HepG2 (cell line): ENCODE data around the gene TPGS1. TPM values are rescaled to one million over a fixed set of nuclear protein-coding genes. Genes with fewer than 3 reads are reported as not detected.

Source experiments
- FOXC1 ChIP-seq: sonication (generic); formaldehyde crosslinking; IDR thresholded peaks from 2 replicates; pipeline ENCODE4 v1.8.0; 2022; ENCODE audit warnings: mild to moderate bottlenecking, missing genetic modification reagents, borderline replicate concordance
- GATAD1 ChIP-seq: IDR thresholded peaks from 2 replicates; pipeline ENCODE4 v1.6.1; 2016; ENCODE audit warnings: missing genetic modification reagents, missing compliant biosample characterization
- HHEX ChIP-seq: IDR thresholded peaks from 2 replicates; pipeline ENCODE4 v1.6.1; 2016; ENCODE audit warnings: control low read depth
- HNRNPUL1 ChIP-seq: fragments of 200-400 bp; formaldehyde crosslinking; IDR thresholded peaks from 2 replicates; pipeline ENCODE4 v1.6.1; 2017; ENCODE audit warnings: low read depth, mild to moderate bottlenecking, low read length, moderate library complexity
- KLF12 ChIP-seq: sonication (generic); formaldehyde crosslinking; IDR thresholded peaks from 2 replicates; pipeline ENCODE4 v1.4.0; 2020; ENCODE audit warnings: missing genetic modification reagents, borderline replicate concordance
- MED8 ChIP-seq: sonication (generic); formaldehyde crosslinking; IDR thresholded peaks from 2 replicates; pipeline ENCODE4 v1.8.1; 2023; ENCODE audit warnings: mild to moderate bottlenecking, missing genetic modification reagents; ENCODE audit not compliant: insufficient replicate concordance
- MIER3 ChIP-seq: IDR thresholded peaks from 2 replicates; pipeline ENCODE4 v1.6.1; 2016; ENCODE audit warnings: missing compliant biosample characterization, borderline replicate concordance
- MNT ChIP-seq: fragments of 450-650 bp; IDR thresholded peaks from 2 replicates; pipeline ENCODE4 v1.6.1; 2016
- PHF21A ChIP-seq: sonication (generic); formaldehyde crosslinking; IDR thresholded peaks from 2 replicates; pipeline ENCODE4 v1.5.0; 2020; ENCODE audit warnings: mild to moderate bottlenecking, missing genetic modification reagents
- RBM22 ChIP-seq: fragments of 200-400 bp; formaldehyde crosslinking; optimal IDR thresholded peaks from 2 replicates; pipeline ENCODE3; 2017; ENCODE audit warnings: mild to moderate bottlenecking, low read length, moderate library complexity
- SP5 ChIP-seq: IDR thresholded peaks from 2 replicates; pipeline ENCODE4 v1.6.1; 2016; ENCODE audit warnings: low read depth, borderline replicate concordance
- TFDP1 ChIP-seq: IDR thresholded peaks from 2 replicates; pipeline ENCODE4 v1.6.1; 2016; ENCODE audit warnings: missing compliant biosample characterization, missing genetic modification reagents, borderline replicate concordance
- ZBTB14 ChIP-seq: sonication (generic); formaldehyde crosslinking; IDR thresholded peaks from 2 replicates; pipeline ENCODE4 v1.4.0; 2020; ENCODE audit warnings: missing genetic modification reagents
- ZBTB40 ChIP-seq, 2 experiments: fragments of 450-650 bp in 1 of 2; sonication (generic) in 1 of 2; formaldehyde crosslinking in 1 of 2; IDR thresholded peaks; 2 replicates each; pipeline versions ENCODE4 v1.6.1 to v1.8.0; 2016 to 2022; ENCODE audit warnings: antibody characterized with exemption in 1 of 2, mild to moderate bottlenecking in 1 of 2, missing genetic modification reagents in 1 of 2
- ZC3H13 ChIP-seq: sonication (generic); formaldehyde crosslinking; IDR thresholded peaks from 2 replicates; pipeline ENCODE4 v1.8.1; 2023; ENCODE audit warnings: mild to moderate bottlenecking, missing genetic modification reagents, moderate library complexity
- ZNF274 ChIP-seq: sonication (generic); formaldehyde crosslinking; IDR thresholded peaks from 2 replicates; pipeline ENCODE4 v1.5.1; 2020; ENCODE audit warnings: mild to moderate bottlenecking, missing genetic modification reagents
- ZNF350 ChIP-seq: sonication (generic); formaldehyde crosslinking; IDR thresholded peaks from 2 replicates; pipeline ENCODE4 v1.4.0; 2020; ENCODE audit warnings: mild to moderate bottlenecking, low read depth, missing genetic modification reagents, borderline replicate concordance
- polyA plus RNA-seq, 8 experiments: library from polyadenylated mRNA; depleted of rRNA in 3 of 8; stranded (reverse) in 7 of 8; unstranded in 1 of 8; fragments of >200 nt; fragmentation: Illumina TruSeq in 4 of 8; extraction: Trizol in 4 of 8; gene quantifications; 2 replicates each; pipeline versions ENCODE4 v1.2.1 to v1.2.3, GENCODE V29; 2011 to 2016; ENCODE audit warnings: low read depth in 4 of 8, missing spikeins in 1 of 8, mixed read lengths in 1 of 8; ENCODE audit not compliant: insufficient read depth in 1 of 8
- total RNA-seq, 5 experiments: library from RNA; depleted of rRNA; stranded (reverse); fragments of >200 nt; fragmentation: Illumina TruSeq; extraction: Trizol; gene quantifications; 2 replicates each; pipeline ENCODE4 v1.2.3, GENCODE V29; 2016; ENCODE audit warnings: low read depth in 1 of 5

Gene TPGS1
- total and polyA plus RNA-seq, 2 of the 13 experiments (the other 11 are each of a cell fraction or from before 2014, with no cell fraction given): 1.1 to 6.2 TPM

DNA sequence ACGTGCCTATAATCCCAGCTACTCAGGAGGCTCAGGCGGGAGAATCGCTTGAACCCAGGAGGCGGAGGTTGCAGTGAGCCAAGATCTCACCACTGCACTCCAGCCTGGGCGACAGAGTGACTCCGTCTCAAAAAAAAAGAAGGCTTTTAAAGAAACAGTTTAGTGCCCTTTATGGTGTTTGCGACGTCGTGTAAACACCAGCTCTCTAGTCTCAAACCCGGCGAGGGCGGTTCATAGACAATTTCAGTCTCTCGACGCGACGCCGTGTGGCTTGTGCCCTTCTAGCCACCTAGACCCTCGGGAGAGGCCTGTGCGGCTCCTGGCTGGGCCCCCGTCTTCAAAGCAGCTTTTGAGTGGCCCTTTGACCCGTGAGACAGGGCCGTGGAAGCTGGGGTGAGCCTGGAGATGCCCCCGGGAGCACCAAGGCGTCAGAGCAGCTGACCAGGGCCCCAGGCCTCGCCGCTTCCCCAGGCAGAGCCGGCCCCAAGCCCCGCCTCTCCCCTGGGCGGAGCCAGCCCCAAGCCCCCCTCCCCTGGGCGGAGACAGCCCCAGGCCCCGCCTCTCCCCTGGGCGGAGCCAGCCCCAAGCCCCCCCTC is 16.1 kb upstream of the TPGS1 start (continued):
- TF ChIP-seq ZNF350 (CRISPR knock-in tag) (peak; percentile 52; the same call in 1 of the 2 replicates), SP5 (CRISPR knock-in tag) (peak; percentile 29; the same call in 1 of the 2 replicates), TFDP1 (CRISPR knock-in tag) (no peak), ZBTB14 (no peak), RBM22 (no peak), FOXC1 (no peak; the same call in 1 of the 2 replicates), MED8 (CRISPR knock-in tag) (no peak), ZNF274 (CRISPR knock-in tag) (no peak), MNT (no peak), PHF21A (CRISPR knock-in tag) (no peak), ZC3H13 (CRISPR knock-in tag) (no peak), GATAD1 (no peak), MIER3 (CRISPR knock-in tag) (no peak), HHEX (CRISPR knock-in tag) (no peak), HNRNPUL1 (no peak), KLF12 (CRISPR knock-in tag) (no peak), ZBTB40 (IDR thresholded peaks at IDR 0.05) (no peak), ZBTB40 (CRISPR knock-in tag; IDR thresholded peaks at IDR 0.05) (no peak)
